Esophagus muscularis mucosa (tissue), 4 donors: ENCODE measurements around the gene TAPT1. TPM values are rescaled to one million over a fixed set of nuclear protein-coding genes. Genes with fewer than 3 reads are reported as not detected.

Experiments
- DNase-seq: peaks from one replicate; pipeline ENCODE4 v3.0.0-alpha.2; 2017; ENCODE audit errors: extremely low spot score
- H3K27ac ChIP-seq, 4 donors: fragments of 200-600 bp; sonication (generic); replicated peaks in 1 of 4; 1 replicate in 3 of 4; 2 replicates in 1 of 4; pipeline ENCODE4 v1.5.1; 2016 to 2019; ENCODE audit warnings: mild to moderate bottlenecking in 1 of 4
- H3K27me3 ChIP-seq, 4 donors: fragments of 200-600 bp; sonication (generic); one replicate each; pipeline versions ENCODE4 v1.5.1 to v1.6.0; 2016 to 2019
- H3K36me3 ChIP-seq, 4 donors: fragments of 200-600 bp; sonication (generic); one replicate each; pipeline ENCODE4 v1.5.1; 2016 to 2019
- H3K4me1 ChIP-seq, 4 donors: fragments of 200-600 bp; sonication (generic); one replicate each; pipeline ENCODE4 v1.5.1; 2016 to 2019
- H3K4me3 ChIP-seq, 4 donors: fragments of 200-600 bp; sonication (generic); 1 replicate in 2 of 4; 2 replicates in 2 of 4; pipeline ENCODE4 v1.5.1; 2016 to 2019; ENCODE audit warnings: mild to moderate bottlenecking in 4 of 4, moderate library complexity in 1 of 4
- H3K9me3 ChIP-seq, 4 donors: fragments of 200-600 bp; sonication (generic); 1 replicate in 3 of 4; 2 replicates in 1 of 4; pipeline ENCODE4 v1.5.1; 2016 to 2019
- EP300 ChIP-seq: sonication (generic); formaldehyde crosslinking; IDR thresholded peaks from one replicate; pipeline ENCODE4 v1.6.1; 2017; ENCODE audit warnings: antibody characterized with exemption
- POLR2A ChIP-seq: fragments of 450-650 bp; IDR thresholded peaks from one replicate; pipeline ENCODE4 v1.6.1; 2017; ENCODE audit warnings: antibody characterized with exemption, moderate library complexity, mild to moderate bottlenecking, low read depth
- POLR2AphosphoS5 ChIP-seq, 2 donors: sonication (generic); formaldehyde crosslinking; IDR thresholded peaks; one replicate each; pipeline ENCODE4 v1.6.1; 2017; ENCODE audit warnings: antibody characterized with exemption in 2 of 2
- WGBS: methylation state at CpG from one replicate; pipeline ENCODE4 v1.1.5; 2018; 5-methylcytosine and 5-hydroxymethylcytosine counted together
- intact Hi-C: fragments of 100-400 bp; cut with DNase I; formaldehyde crosslinking; loops from one replicate; pipeline ENCODE4 v1.15.1; 2023
- total RNA-seq, 4 donors: library from RNA; depleted of rRNA; stranded (reverse); fragments of >200 nt; gene quantifications; one replicate each; pipeline versions ENCODE4 v1.1.0 to v1.2.1, GENCODE V29; 2016
- TF ChIP-seq, protein P1 (sequence below), 3 experiments: fragments of 200-600 bp in 2 of 3; fragments of 450-650 bp in 1 of 3; sonication (generic) in 2 of 3; IDR thresholded peaks; one replicate each; pipeline ENCODE4 v1.5.1; 2017 to 2019; ENCODE audit warnings: antibody characterized with exemption in 3 of 3, mild to moderate bottlenecking in 2 of 3, moderate library complexity in 1 of 3

The TAPT1 gene
- total RNA-seq, 4 donors from 2014 or later: 18.1 to 27.4 (median 21.6) TPM

DNA sequence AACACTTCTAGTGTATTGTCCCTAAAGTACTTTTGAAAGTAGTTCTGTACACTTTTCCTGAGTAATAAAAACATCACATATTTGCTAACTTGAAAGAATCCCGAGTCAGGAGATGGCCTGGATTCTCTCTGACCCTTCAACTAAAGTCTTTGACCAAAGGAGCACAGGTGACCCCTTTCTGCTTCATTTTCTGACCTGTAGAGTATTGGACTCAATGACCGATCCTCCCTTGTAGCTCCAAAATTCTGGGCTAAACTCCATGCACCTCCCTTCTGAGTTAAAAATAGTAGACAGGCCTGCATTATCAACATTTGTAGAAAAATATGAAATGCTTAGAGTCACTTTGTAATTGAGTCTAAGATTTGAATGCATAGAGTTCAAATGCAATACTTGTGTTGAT lies 4.0 kb upstream of the TAPT1 start:
- Histone ChIP-seq H3K4me1 (peaks cover 24 to 43% (median 35%) of the 10 kb centered on the region in 4 donors), H3K9me3 (no peaks in the 10 kb centered on the region), H3K27me3 (no peaks in the 10 kb centered on the region), H3K4me3 (no peak overlapping the region), H3K36me3 (no peaks in the 10 kb centered on the region), H3K27ac (peak overlapping the region in 1 of 4 donors; percentile 14)
- intact Hi-C loops: no loop called here
- no peak for DNase-seq
- WGBS: 58% methylated on average over 2 of the region's 2 CpGs
- TF ChIP-seq, protein P1, sequence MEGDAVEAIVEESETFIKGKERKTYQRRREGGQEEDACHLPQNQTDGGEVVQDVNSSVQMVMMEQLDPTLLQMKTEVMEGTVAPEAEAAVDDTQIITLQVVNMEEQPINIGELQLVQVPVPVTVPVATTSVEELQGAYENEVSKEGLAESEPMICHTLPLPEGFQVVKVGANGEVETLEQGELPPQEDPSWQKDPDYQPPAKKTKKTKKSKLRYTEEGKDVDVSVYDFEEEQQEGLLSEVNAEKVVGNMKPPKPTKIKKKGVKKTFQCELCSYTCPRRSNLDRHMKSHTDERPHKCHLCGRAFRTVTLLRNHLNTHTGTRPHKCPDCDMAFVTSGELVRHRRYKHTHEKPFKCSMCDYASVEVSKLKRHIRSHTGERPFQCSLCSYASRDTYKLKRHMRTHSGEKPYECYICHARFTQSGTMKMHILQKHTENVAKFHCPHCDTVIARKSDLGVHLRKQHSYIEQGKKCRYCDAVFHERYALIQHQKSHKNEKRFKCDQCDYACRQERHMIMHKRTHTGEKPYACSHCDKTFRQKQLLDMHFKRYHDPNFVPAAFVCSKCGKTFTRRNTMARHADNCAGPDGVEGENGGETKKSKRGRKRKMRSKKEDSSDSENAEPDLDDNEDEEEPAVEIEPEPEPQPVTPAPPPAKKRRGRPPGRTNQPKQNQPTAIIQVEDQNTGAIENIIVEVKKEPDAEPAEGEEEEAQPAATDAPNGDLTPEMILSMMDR (IDR thresholded peaks at IDR 0.05): no peak
- TF ChIP-seq POLR2AphosphoS5 (IDR thresholded peaks at IDR 0.05) (no peak), EP300 (no peak), POLR2A (no peak)

DNA sequence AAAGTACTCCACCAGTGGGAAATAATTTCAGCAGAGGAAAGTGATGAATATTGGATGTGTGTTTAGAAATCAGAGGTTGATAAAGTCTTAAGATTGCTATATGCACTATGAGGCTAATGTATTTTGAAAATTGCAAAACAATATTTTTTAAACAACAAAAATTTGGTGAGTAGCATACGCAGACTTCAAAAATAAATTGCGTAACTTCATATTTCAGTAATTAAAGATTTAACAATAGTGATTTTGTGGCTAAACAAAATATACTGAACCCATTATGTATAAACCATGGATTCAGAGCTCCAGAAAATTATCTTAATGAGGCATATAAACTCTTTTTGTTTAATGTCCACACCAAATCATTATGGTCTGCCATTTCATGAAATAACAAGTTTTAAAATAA lies 3.3 kb upstream of the TAPT1 start:
- Histone ChIP-seq H3K4me3 (no peak overlapping the region), H3K36me3 (no peaks in the 10 kb centered on the region), H3K27me3 (no peaks in the 10 kb centered on the region), H3K27ac (no peak overlapping the region), H3K4me1 (peaks cover 32 to 51% (median 42%) of the 10 kb centered on the region in 4 donors), H3K9me3 (no peaks in the 10 kb centered on the region)
- no peak for TF ChIP-seq EP300
- no peak for TF ChIP-seq POLR2A
- TF ChIP-seq, protein P1 (IDR thresholded peaks at IDR 0.05): no peak
- TF ChIP-seq POLR2AphosphoS5 (IDR thresholded peaks at IDR 0.05): no peak
- intact Hi-C loops: no loop called here
- 89% methylated on average over 2 of the region's 2 CpGs for WGBS
- no peak for DNase-seq

DNA sequence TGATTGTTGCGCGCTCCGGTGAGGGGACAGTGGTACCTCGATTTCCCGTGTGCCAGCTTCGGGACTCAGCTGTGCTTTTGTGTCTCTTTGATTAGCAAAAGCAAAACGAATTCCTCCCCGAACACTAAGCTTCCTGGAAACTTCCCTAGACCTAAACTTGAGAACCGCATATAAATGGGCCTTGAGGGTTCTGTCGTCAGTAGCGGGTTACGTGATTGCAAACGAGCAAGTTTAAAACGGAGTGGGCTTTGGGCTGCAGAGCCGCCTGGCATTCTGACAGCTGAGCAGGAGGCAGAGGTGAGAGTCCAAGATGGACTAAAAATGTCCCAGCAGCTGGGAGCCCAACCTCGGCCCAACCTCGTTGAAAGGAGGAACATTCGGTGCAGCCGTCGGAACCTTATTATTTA lies 1.2 kb upstream of the TAPT1 start:
- Histone ChIP-seq H3K9me3 (no peaks in the 10 kb centered on the region), H3K4me1 (peaks cover 47 to 70% (median 59%) of the 10 kb centered on the region in 4 donors), H3K27ac (peak overlapping the region; percentile 96 to 98 (median 98)), H3K27me3 (no peaks in the 10 kb centered on the region), H3K4me3 (peak overlapping the region; percentile 85 to 97 (median 92)), H3K36me3 (no peaks in the 10 kb centered on the region)
- intact Hi-C loops: no loop called here
- DNase-seq: no peak
- TF ChIP-seq POLR2AphosphoS5 (IDR thresholded peaks at IDR 0.05): peak in 1 of 2 donors; percentile 9
- TF ChIP-seq, protein P1 (IDR thresholded peaks at IDR 0.05): no peak
- TF ChIP-seq POLR2A: no peak
- WGBS: 1% methylated on average over 20 of the region's 20 CpGs

DNA sequence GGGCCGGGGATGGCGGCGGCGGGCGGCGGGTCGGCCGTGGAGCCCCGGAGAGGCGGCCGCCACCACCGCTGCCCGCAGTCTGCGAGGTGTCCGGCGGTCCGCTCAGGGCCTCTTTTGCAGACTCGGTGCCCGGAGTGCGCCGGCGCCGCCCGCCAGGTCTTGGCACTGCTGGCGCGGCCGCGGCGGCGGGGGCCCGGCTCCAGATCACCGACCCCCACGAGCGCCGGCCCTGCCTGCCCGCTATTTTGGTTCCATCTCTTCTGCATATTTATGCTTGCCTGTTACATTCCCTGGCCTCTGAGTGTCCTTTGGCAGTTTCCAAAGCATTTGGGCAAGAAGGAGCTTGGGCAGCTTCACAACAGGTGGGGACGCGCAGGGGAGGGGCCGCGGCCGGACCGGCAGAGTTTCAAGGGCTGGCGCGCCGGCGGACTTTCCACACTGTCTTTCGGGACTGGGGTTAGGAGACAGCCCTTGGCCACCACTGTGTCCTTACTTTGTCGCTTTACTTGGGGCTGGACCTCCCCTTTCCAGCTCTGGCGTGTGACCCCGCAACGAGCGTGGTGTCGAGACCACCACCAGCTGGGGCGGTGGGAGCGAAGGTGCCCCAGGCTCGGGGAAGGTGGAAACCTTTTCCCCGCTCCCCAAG lies 668 bp upstream of the TAPT1 start:
- H3K27me3 ChIP-seq: no peaks in the 10 kb centered on the region
- H3K4me3 ChIP-seq: peak overlapping the region; percentile 85 to 97 (median 92)
- no peaks in the 10 kb centered on the region for H3K9me3 ChIP-seq
- no peaks in the 10 kb centered on the region for H3K36me3 ChIP-seq
- H3K27ac ChIP-seq: peak overlapping the region; percentile 96 to 98 (median 98)
- peak; percentile 94 for DNase-seq
- intact Hi-C loops: no loop called here
- WGBS: 0% methylated on average over 21 of the region's 57 CpGs
- peaks cover 47 to 70% (median 58%) of the 10 kb centered on the region in 4 donors for H3K4me1 ChIP-seq
- TF ChIP-seq POLR2A: no peak
- no peak for TF ChIP-seq EP300
- TF ChIP-seq POLR2AphosphoS5 (IDR thresholded peaks at IDR 0.05): no peak
- TF ChIP-seq, protein P1 (IDR thresholded peaks at IDR 0.05): no peak
